Measurements from ENCODE around the gene RBM18.

RBM18 gene

GRCh38 chr9:122220673-122221182, 43.9 kb downstream of the RBM18 start:
- no peak for DNase-seq

DNA sequence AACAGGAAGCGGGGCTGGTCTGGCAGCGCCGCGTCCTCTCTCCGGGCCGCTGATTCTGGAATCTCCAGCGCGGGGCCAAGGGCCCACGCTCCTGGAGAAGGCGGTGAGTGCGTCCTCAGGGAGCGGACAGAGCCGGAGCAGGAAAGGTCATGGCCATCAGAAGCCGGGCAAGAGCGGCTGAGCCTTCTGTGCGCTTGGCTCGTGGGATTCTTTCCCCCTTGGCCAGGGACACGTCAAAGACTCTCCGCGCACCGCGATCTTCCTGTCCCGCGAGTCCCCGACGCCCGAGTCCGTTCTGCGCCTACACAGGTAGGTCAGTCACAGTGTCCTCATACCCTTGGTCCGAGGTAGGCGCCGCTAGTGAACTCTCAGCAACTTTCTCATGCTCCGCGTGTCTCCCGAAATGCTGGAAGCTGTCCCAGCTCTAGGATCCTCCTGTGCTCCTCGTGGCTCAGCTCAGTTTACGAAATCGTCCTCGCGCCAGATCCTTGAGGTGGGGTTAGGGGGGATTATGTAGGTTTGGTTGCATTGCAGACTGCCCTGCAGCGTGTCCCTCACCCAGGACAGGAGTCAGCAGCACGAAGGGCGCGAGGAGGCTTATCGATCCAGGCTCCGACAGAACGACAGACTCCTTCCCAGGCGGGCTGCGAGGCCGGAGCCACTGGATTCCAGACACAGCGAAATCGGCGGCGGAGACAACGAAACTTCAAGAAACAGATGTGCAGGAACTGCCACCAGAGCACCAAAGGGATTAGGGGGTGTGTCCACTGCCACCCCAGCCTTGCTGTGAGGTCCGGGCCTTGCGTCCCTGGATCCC, 44.6 kb downstream of the RBM18 start:
- no peak for DNase-seq

DNA sequence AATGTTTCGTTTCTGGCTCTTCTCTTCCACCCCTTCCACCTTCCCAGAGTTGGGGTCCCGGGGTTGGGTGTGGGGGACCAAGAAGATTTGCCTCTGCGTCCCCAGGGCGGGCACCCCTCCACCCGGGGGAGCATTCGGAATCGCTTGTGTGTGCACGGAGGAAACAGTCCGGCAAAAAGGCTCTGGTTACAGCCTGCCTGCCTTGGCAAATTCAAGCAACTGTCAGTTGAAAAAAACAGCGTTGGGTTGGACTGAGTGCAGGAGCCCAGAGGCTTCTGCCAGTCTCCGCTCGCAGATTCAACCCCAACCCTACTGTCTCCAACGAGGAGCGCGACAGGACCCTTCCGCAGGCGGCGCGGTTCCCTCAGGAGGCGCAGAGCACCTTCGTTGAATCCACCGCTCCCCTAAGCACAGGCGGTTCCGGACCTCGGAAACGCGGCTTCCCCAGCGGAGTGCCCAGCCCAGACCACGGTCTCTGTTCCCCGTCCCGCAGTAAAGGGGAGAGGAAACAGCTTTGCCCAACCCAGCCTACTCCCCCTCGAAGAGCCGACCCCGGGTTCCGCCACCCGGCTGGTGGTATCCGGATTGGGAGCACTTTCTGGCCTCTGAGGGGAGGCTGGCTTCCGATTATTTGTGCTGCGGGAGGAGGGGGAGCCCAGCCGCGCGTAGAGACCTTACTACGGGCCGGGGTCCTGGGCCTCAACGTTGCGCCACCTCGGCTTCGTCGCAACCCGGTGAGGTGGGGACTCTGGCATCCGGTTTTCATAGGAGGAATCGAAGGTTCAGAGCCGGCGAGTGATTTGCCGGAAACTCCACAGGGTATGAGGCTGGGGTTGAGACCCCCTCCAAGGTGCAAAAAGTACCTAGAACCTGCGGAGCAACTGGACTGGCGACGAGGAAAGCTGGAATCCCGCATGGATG, 45.4 kb downstream of the RBM18 start:
- DNase-seq: no peak

DNA sequence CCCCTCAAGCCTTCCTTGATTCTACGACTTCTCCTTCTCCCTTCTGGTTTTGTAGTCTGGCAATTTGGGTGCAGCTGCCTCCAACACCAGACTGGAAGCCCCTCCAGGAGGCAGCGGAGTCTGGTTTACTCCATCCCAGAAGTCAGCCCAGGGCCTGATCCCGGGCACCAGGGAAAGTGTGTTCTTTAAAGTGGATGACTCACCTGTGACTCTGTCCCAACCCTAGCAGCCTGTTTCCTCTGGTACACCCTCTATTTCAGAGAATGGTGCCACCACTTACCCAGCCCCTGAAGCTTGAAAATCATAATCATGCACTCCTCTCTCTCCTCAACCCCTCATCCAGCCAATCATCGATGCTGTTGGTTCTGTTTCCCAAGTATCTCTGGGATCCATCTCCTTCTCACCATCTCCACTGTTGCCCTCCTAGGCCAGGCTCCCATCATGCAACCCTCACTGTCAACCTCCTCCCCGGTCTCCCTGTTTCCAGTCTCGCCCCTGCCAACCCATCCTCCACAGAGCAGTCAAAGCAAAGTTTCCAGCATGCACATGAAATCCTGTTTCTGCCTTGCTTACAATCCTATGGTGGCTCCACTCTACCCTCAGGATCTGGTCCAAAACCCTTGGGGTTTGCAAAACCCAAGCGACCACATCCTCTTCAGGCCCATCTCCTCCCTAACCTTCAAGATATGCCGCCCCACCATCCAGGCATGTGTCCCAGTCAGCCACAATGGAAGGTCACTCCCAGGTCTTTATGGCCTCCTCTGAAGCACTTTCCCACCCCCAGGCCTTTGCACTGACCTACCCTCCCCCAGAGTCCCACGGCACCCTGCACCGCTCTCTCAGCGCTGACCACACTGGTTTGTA, 46.3 kb downstream of the RBM18 start:
- no peak for DNase-seq

DNA sequence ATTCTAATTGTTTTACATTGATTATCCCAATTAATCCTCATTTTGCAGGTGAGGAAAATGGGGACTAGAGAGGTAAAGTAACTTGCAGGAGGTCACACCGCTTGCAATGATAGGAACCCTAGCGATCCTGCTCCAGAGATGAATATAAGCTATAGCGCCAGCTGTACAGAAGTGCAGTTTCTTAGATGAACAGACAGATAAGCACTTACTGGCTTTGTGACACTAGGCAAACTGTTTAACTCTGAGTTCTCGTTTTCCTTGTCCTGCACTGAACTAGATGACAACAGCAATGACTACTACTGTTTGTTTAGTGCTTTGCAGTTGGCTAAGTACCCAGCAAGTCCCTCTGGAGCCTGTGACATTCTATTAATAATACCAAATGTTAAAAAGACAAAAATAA, 47.0 kb downstream of the RBM18 start:
- DNase-seq: no peak

- no peak for DNase-seq
These were observed 47.7 kb downstream of the RBM18 start for GRCh38 chr9:122216798-122217418.

GRCh38 chr9:122216138-122216797, 48.4 kb downstream of the RBM18 start:
- DNase-seq: no peak

- DNase-seq: no peak
These were observed 49.0 kb downstream of the RBM18 start for GRCh38 chr9:122215663-122216062.

- DNase-seq: no peak
These were observed 50.1 kb downstream of the RBM18 start for GRCh38 chr9:122214507-122214906.

DNA sequence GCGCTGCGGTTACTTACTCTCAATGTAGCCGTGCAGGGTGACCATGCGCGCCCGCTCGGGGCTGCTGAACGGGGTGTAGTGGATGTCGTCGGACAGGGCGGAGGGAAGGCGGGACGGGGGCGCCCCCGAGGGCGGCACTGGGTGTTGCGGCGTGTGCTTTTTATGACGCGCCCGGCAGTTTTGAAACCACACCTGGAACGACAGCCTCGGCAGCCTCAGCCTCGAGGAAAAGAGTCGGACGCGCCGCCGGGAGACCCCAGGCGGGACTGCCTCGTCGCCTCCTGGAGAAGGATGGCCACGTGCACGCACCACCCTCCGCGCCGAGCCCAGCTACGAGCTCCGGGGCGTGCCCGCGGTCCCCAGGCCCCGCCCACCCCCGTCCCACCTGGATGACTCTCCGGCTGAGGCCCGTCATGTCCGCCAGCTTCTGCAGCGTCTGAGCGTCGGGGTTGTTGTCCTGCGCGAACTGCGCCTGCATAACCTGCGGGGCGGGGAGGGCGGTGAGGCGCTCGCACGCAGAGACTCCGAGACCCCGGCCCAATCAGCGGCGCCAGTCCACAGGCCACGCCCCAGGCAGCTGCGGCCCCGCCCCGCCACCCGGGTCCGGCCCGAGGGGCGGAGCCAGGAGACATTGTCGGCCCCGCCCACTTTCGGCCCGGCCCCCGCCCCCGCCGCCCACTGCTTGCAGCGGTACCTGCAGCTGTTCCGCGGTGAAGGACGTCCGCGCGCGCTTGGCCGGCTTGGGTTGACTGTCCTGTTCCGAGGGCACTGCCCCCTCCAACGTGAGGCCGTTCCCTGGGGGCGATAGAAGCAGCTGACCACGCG, 50.8 kb downstream of the RBM18 start:
- DNase-seq: peak; percentile 37 to 44

DNA sequence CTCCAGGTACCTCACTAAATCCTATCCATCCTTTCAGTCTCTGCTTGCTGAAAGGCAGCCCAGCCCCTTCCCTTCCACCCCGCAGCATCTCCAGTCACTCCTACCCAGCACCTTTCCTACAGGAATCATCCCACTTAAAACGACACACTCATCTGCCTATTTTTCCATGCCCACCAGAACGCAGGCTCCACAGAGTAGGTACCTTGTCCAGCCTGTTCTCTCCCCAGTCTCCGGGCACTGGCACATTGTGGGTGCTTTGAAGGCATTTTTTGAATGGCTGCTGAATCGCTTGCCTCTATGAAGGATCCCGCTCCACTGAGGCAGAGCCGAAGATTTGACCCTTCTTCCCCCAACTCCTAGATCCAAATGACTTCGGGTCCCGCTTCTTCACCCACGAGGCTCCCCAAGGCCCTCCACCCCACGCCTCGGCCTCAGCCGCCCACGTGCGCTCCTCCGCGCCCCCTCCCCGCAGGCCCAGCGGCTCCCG, 51.5 kb downstream of the RBM18 start:
- DNase-seq: no peak

- DNase-seq: no peak
These were observed 52.1 kb downstream of the RBM18 start for GRCh38 chr9:122212473-122213004.

- no peak for DNase-seq
These were observed 55.2 kb downstream of the RBM18 start for GRCh38 chr9:122209451-122209850.

- DNase-seq: no peak
These were observed 57.5 kb downstream of the RBM18 start for GRCh38 chr9:122207096-122207495.

GRCh38 chr9:122206118-122207046, 58.3 kb downstream of the RBM18 start:
- DNase-seq: no peak

DNA sequence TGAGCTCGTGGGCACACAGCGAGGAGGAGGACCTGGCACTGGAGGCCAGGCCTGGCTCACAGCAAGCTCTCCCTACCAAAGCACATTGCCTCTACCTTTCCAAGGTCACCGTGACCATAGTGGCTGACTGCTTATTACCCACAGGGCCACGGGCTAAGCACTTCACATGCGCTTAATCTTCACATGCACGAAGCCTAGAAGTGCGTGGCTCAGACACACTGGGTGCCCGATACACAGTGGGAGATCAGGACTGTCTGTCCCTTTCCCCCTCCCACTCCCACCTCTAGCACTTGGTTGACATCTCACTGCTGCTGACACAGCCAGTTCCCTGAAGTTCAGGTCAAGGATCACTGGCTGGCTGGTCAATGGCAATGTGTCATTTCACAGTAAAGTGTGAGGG, 59.5 kb downstream of the RBM18 start:
- DNase-seq: no peak

GRCh38 chr9:122204491-122204890, 60.1 kb downstream of the RBM18 start:
- no peak for DNase-seq

DNA sequence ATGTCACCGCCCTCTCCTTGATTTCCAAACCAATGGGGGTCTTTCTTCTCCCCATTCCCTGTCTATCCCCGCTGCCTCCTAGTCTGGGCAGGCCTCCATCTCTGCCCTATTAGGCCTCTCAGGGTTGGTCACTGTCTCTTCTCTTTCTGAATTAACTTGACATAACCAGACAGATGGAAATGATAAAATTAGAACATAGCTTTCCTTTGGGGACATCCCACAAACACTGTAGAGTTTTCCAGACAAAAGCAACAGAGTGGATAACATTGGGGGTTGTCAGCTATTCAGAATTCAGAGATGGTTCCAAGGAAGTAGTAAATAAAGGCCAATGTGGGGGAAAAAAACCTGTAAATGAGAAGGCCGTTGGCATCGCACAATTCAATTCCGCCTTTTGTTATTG, 60.6 kb downstream of the RBM18 start:
- no peak for DNase-seq

- DNase-seq: no peak
These were observed 62.5 kb downstream of the RBM18 start for GRCh38 chr9:122202111-122202510.
